ENCODE data around the gene CALCR.

CALCR gene

DNA sequence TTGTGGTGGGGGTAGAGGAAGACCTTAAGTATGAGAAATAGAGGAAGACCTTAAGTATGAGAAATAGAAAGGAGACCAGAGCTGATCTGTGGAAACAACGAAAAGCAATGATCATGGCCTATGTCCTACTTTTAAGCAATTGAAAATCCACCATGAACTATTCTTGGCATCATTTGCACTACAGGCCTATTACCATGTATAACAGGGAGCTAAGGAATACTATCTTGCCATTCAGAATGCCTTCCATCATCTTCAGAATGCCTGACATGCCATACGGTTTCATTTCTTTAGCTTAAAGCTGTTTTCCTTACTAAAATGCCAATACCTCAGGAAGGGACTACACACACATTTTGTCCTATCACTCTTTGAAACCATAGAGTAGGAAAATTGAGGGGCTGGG, 127.0 kb downstream of the CALCR start:
- Histone ChIP-seq H3K4me3 (no peak overlapping the region), H3K27ac (no peak overlapping the region)
- TF ChIP-seq, protein P1, sequence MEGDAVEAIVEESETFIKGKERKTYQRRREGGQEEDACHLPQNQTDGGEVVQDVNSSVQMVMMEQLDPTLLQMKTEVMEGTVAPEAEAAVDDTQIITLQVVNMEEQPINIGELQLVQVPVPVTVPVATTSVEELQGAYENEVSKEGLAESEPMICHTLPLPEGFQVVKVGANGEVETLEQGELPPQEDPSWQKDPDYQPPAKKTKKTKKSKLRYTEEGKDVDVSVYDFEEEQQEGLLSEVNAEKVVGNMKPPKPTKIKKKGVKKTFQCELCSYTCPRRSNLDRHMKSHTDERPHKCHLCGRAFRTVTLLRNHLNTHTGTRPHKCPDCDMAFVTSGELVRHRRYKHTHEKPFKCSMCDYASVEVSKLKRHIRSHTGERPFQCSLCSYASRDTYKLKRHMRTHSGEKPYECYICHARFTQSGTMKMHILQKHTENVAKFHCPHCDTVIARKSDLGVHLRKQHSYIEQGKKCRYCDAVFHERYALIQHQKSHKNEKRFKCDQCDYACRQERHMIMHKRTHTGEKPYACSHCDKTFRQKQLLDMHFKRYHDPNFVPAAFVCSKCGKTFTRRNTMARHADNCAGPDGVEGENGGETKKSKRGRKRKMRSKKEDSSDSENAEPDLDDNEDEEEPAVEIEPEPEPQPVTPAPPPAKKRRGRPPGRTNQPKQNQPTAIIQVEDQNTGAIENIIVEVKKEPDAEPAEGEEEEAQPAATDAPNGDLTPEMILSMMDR (IDR thresholded peaks at IDR 0.05), result no peak
- DNase-seq (ENCODE audit: low spot score), result no peak

DNA sequence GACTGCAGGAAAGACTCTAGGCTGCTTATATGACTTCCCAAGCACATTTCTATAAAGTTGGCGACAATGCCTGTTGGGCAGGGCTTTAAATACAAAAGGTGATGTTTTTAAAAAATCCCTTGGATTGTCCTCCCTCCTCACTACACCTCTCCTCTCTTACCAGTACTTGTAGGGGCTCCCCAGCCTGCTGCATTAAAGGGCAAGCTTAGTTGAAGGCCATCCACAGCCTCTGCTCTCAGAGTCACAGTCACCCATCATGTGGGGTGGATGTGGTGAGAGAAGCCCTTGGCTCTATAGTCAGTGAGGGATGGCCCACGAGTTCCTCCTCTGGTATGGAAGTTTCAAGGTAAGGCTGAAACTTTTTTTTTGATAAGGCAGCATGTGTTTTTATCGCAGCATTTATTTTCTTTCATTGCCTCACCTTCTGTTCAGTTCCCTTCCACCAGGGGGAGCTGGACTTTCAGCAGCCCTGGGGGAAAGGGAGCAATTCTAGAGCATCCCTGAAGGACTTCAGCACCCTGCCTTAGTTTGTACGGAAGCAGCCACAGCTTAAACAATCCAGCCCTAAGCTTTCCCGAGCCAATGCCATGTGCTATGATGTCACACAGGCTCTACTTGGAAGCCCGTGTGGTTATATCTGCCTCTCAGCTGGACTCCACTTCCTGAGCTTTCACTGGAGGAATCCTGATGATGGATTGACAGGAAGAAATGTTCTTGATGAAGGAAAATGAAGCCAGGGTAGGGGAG, 131.9 kb downstream of the CALCR start:
- no peak overlapping the region for H3K27ac ChIP-seq
- no peak overlapping the region for H3K4me3 ChIP-seq
- no peak for DNase-seq (ENCODE audit: low spot score)
- TF ChIP-seq, protein P1 (IDR thresholded peaks at IDR 0.05), result no peak

DNA sequence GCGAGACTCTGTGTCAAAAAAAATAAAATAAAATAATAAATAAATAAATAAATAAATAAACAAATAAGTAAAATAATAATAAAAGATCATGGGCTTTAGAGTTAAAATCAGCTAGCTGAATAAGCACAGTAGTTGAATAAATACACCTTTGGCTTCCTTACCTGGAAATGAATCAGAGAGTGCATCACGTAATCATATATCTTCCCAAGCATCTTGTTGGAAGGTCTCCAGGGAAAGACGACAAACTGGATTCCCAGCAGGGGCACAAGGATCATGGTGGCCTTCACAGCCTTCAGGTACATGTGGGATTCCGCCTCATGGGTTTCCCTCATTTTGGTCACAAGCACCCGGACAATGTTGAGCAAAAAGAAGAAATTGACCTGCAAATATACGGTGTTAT, 138.7 kb downstream of the CALCR start:
- no peak overlapping the region for H3K4me3 ChIP-seq
- no peak overlapping the region for H3K27ac ChIP-seq
- TF ChIP-seq, protein P1 (IDR thresholded peaks at IDR 0.05), result no peak
- no peak for DNase-seq (ENCODE audit: low spot score)

DNA sequence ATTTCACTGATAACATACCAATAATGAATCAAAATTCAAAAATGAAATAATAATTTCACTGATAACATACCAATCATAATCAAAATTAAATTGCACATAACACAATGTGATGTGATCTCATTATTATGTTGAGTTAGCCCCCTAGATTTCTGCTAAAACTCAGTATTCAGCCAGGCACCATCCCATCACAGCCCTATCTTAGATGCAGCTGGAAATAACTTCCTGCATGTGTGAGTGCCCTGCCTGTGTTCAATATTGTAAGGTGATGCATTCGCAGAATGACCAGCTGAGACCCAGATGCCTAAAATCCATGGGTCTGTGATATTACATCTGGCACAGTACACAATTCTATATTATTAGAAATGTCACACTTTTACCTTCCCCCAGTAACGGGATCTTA, 142.4 kb downstream of the CALCR start:
- Histone ChIP-seq H3K4me3 (no peak overlapping the region), H3K27ac (no peak overlapping the region)
- DNase-seq (ENCODE audit: low spot score), result no peak
- TF ChIP-seq, protein P1 (IDR thresholded peaks at IDR 0.05), result no peak

DNA sequence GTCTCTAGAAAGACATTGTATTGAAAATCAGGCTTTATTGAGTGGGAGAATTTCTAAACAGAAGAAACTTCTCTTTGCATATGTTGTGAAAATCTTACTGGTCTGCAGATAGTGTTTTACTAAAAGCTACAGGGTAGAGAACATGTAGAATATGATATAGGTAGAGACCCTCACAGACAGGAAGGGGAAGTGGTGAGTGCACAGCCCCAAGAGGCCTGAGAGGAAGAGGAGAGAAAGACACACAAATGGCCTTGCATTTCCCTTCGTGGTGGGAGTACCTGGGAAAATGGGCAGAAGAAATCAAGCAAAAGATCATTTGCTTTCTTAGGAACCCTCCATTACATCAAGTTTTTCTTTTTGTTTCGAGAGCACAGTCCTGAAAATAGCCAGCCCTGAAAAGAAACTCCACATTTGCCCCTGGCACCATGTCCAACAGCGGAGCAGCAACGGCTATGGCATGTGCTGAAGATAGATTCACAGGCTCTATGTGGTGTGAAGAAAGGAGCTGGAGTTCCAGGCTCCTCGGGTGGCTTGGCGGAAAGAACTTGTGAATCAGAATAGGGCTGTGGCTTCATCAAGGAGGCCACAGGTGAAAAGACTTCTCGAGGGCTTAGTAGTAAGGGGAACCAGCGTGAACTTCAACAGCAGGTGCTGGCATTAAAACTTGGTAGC, 143.5 kb downstream of the CALCR start:
- TF ChIP-seq, protein P1 (IDR thresholded peaks at IDR 0.05), result no peak
- no peak for DNase-seq (ENCODE audit: low spot score)
- H3K4me3 ChIP-seq, result no peak overlapping the region
- no peak overlapping the region for H3K27ac ChIP-seq

DNA sequence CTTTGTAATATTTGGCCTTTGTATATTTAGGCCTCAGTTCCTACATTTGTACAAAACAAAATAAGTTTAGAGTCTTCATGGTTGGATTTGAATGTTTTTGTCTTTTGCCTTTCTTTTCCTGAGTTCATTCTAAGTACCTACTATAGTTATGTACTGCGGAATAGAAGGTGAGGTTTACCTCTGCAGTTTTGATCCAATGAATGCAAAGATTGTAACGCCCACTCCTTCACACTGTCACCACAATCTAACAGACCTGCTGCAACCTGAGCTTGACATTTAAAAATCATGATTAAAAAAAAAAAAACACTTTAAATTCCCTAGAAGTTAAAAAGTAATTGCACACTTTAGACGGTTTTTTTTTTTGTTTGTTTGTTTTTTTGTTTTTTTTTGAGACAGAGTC, 145.0 kb downstream of the CALCR start:
- no peak overlapping the region for H3K4me3 ChIP-seq
- TF ChIP-seq, protein P1 (IDR thresholded peaks at IDR 0.05), result no peak

DNA sequence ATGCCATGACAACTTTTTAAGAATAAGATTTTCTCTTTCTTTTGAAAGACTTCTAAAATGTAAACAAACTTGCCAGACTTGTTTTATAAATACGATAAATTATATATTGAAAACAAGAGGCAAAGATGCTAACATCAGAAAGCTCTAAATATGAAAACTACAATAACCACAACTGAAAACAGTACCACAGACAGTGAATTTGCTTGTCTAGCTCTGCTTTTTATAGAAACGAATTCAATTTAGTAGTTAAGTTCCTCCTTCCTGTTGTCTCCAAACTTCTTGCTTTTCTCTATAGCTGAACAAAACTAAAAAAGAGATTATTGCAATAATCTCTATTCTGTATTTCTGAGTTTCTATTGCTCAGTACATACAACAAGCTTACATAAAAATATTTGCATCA, 147.4 kb downstream of the CALCR start:
- H3K27ac ChIP-seq, result no peak overlapping the region
- TF ChIP-seq, protein P1 (IDR thresholded peaks at IDR 0.05), result no peak
- no peak overlapping the region for H3K4me3 ChIP-seq
- no peak for DNase-seq (ENCODE audit: low spot score)

More for the DNA sequence above, 145.0 kb downstream of the CALCR start:
- no peak for DNase-seq (ENCODE audit: low spot score)
- H3K27ac ChIP-seq, result no peak overlapping the region

Measured in coronary artery (tissue), 2 donors.